Measurements from ENCODE around the gene SMG6. TPM values are rescaled to one million over a fixed set of nuclear protein-coding genes. Genes with fewer than 3 reads are reported as not detected.

SMG6 gene
- total RNA-seq, 1 experiment from 2014 or later = 28.6 TPM

DNA sequence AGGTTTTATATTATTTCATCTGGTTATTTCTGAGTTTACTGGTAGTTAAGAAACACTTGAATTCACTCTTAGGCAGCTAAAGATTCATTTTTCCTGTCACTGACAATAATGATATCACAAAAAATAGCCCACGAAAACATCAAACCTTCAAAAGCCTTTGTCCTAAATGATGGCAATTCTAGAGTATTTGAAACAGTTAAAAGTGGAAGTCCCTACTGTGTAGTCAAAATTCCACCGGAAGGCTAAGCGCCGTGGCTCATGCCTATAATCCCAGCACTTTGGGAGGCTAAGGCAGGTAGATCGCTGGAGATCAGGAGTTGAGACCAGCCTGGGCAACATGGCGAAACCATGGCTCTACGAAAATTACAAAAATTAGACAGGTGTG, 145.2 kb downstream of the SMG6 start:
- Mint-ChIP-seq H3K9me3 (no peaks in the 10 kb centered on the region), H3K4me1 (no peaks in the 10 kb centered on the region), H3K4me3 (no peak overlapping the region), H3K27ac (no peak overlapping the region), H3K36me3 (ENCODE audit: insufficient read depth in 1 of 3, low read depth in 3 of 3) (peaks cover 0 to 8% (median 8%) of the 10 kb centered on the region in 3 experiments; a peak in 5 of 7 replicates), H3K27me3 (ENCODE audit: low read depth) (no peaks in the 10 kb centered on the region; the same call in 1 of the 2 replicates)
- Histone ChIP-seq H3K4ac (ENCODE audit: low read depth, low read length) (no peak overlapping the region), H3K18ac (ENCODE audit: insufficient read length, low read depth, low read length) (no peak overlapping the region), H3T11ph (ENCODE audit: low read length) (no peak overlapping the region), H3K56ac (ENCODE audit: insufficient read length, low read depth, low read length) (no peak overlapping the region), H2AK5ac (ENCODE audit: insufficient read length, low read length) (no peak overlapping the region), H2AFZ (ENCODE audit: low read length) (no peak overlapping the region), H4K91ac (ENCODE audit: insufficient read length, low read depth, low read length) (no peak overlapping the region), H2BK120ac (ENCODE audit: low read depth, low read length, poor library complexity, severe bottlenecking) (no peak overlapping the region), H2BK15ac (ENCODE audit: low read depth, low read length) (no peak overlapping the region), H2BK5ac (ENCODE audit: insufficient read length, low read length) (no peak overlapping the region), H3K27ac (ENCODE audit: insufficient read length, low read depth, low read length) (no peak overlapping the region), H3K4me1 (ENCODE audit: insufficient read depth, low read length) (no peaks in the 10 kb centered on the region), H3K27me3 (ENCODE audit: insufficient read depth, low read length) (no peaks in the 10 kb centered on the region), H3K9ac (ENCODE audit: extremely low read depth, insufficient read length, low read length) (no peak overlapping the region), H2BK12ac (ENCODE audit: insufficient read length, low read depth, low read length) (no peak overlapping the region), H3K9me3 (ENCODE audit: control insufficient read depth, low read depth, low read length) (no peaks in the 10 kb centered on the region), H3K4me2 (ENCODE audit: insufficient read depth, insufficient read length, low read length) (no peak overlapping the region), H4K8ac (replicated peaks; ENCODE audit: insufficient read length, low read depth, low read length) (no peak overlapping the region), H4K20me1 (ENCODE audit: control insufficient read depth, insufficient read depth, insufficient read length) (no peaks in the 10 kb centered on the region), H3K23me2 (ENCODE audit: insufficient read length, low read depth, low read length, poor library complexity, severe bottlenecking) (no peaks in the 10 kb centered on the region), H4K5ac (ENCODE audit: insufficient read length, low read depth, low read length) (no peak overlapping the region), H3K79me1 (ENCODE audit: insufficient read depth, low read depth, low read length, poor library complexity, severe bottlenecking) (no peaks in the 10 kb centered on the region), H2BK20ac (ENCODE audit: low read depth, low read length, poor library complexity, severe bottlenecking) (no peak overlapping the region), H3K23ac (ENCODE audit: insufficient read length, low read depth, low read length) (no peak overlapping the region), H3K79me2 (ENCODE audit: insufficient read depth, low read length) (no peaks in the 10 kb centered on the region), H3K14ac (ENCODE audit: insufficient read depth, low read length) (no peak overlapping the region)
- TF ChIP-seq, protein P1, sequence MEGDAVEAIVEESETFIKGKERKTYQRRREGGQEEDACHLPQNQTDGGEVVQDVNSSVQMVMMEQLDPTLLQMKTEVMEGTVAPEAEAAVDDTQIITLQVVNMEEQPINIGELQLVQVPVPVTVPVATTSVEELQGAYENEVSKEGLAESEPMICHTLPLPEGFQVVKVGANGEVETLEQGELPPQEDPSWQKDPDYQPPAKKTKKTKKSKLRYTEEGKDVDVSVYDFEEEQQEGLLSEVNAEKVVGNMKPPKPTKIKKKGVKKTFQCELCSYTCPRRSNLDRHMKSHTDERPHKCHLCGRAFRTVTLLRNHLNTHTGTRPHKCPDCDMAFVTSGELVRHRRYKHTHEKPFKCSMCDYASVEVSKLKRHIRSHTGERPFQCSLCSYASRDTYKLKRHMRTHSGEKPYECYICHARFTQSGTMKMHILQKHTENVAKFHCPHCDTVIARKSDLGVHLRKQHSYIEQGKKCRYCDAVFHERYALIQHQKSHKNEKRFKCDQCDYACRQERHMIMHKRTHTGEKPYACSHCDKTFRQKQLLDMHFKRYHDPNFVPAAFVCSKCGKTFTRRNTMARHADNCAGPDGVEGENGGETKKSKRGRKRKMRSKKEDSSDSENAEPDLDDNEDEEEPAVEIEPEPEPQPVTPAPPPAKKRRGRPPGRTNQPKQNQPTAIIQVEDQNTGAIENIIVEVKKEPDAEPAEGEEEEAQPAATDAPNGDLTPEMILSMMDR (conservative IDR thresholded peaks at IDR 0.05) = no peak
- no peak for DNase-seq
- no CpG with 5 or more reads among the region's 7 CpGs for WGBS (ENCODE audit: extremely low coverage, insufficient read length, low lambda C conversion rate)
